Suprapubic skin (tissue), 4 donors: ENCODE results near the gene TRDN.
"Not testable (repeated sequence)": the region's sequence is repeated elsewhere in the genome, so short reads cannot be mapped to it uniquely, and the experiment has no call there.

Experiments
- EP300 ChIP-seq: sonication (generic); formaldehyde crosslinking; IDR thresholded peaks from one replicate; pipeline ENCODE4 v1.6.1; 2017; ENCODE audit warnings: antibody characterized with exemption
- POLR2A ChIP-seq, 2 donors: fragments of 450-650 bp; IDR thresholded peaks; one replicate each; pipeline ENCODE4 v1.6.1; 2017; ENCODE audit warnings: antibody characterized with exemption in 2 of 2, mild to moderate bottlenecking in 2 of 2, moderate library complexity in 2 of 2
- POLR2AphosphoS5 ChIP-seq, 3 donors: sonication (generic); formaldehyde crosslinking; IDR thresholded peaks; one replicate each; pipeline ENCODE4 v1.6.1; 2017; ENCODE audit warnings: antibody characterized with exemption in 3 of 3
- TF ChIP-seq, protein P1 (sequence below), 2 donors: fragments of 200-600 bp in 1 of 2; fragments of 450-650 bp in 1 of 2; sonication (generic) in 1 of 2; IDR thresholded peaks; one replicate each; pipeline ENCODE4 v1.5.1; 2016 to 2019; ENCODE audit warnings: antibody characterized with exemption in 2 of 2, mild to moderate bottlenecking in 1 of 2, moderate library complexity in 1 of 2

DNA sequence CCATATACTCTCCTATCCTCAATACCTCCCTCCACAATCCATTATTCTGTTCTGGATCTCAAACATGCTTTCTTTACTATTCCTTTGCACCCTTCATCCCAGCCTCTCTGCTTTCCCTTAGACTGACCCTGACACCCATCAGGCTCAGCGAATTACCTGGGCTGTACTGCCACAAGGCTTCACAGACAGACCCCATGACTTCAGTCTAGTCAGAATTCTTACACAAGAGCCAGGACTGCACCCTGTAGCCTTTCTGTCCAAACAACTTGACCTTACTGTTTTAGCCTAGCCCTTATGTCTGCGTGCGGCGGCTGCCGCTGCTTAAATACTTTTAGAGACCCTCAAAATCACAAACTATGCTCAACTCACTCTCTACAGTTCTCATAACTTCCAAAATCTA is 76.9 kb downstream of the TRDN start:
- TF ChIP-seq POLR2A (IDR thresholded peaks at IDR 0.05); POLR2AphosphoS5 (IDR thresholded peaks at IDR 0.05); EP300: not testable (repeated sequence)
- TF ChIP-seq, protein P1, sequence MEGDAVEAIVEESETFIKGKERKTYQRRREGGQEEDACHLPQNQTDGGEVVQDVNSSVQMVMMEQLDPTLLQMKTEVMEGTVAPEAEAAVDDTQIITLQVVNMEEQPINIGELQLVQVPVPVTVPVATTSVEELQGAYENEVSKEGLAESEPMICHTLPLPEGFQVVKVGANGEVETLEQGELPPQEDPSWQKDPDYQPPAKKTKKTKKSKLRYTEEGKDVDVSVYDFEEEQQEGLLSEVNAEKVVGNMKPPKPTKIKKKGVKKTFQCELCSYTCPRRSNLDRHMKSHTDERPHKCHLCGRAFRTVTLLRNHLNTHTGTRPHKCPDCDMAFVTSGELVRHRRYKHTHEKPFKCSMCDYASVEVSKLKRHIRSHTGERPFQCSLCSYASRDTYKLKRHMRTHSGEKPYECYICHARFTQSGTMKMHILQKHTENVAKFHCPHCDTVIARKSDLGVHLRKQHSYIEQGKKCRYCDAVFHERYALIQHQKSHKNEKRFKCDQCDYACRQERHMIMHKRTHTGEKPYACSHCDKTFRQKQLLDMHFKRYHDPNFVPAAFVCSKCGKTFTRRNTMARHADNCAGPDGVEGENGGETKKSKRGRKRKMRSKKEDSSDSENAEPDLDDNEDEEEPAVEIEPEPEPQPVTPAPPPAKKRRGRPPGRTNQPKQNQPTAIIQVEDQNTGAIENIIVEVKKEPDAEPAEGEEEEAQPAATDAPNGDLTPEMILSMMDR (IDR thresholded peaks at IDR 0.05), result not testable (repeated sequence)
